Measurements from ENCODE around the gene MAGEA9B. TPM values are rescaled to one million over a fixed set of nuclear protein-coding genes. Genes with fewer than 3 reads are reported as not detected.
"Not testable (repeated sequence)": the region's sequence is repeated elsewhere in the genome, so short reads cannot be mapped to it uniquely, and the experiment has no call there.

MAGEA9B gene
- total RNA-seq, 1 donor, result not detected

- peak within 1 kb of the TSS; percentile 80 for H3K4me3 ChIP-seq (ENCODE audit: low read depth, low read length)
- no peak for TF ChIP-seq CTCF (IDR thresholded peaks at IDR 0.05; ENCODE audit: insufficient read depth, low read depth, low read length)
- DNase-seq (ENCODE audit: low read depth), result peak; percentile 97
Observed at GRCh38 chrX:149540621-149541520, 46.4 kb downstream of the MAGEA9B start, which contains the start of gene EOLA1. TSS of gene EOLA1 (plus strand) at chrX:149541012. CDS start at chrX:149545631, 4,619 bp downstream.

GRCh38 chrX:149540131-149540620 lies 47.1 kb downstream of the MAGEA9B start:
- peak overlapping the region; percentile 80 for H3K4me3 ChIP-seq (ENCODE audit: low read depth, low read length)
- TF ChIP-seq CTCF (IDR thresholded peaks at IDR 0.05; ENCODE audit: insufficient read depth, low read depth, low read length), result no peak
- DNase-seq (ENCODE audit: low read depth), result peak; percentile 94

- peak overlapping the region; percentile 64 for H3K4me3 ChIP-seq (ENCODE audit: low read depth, low read length)
- no peak for TF ChIP-seq CTCF (IDR thresholded peaks at IDR 0.05; ENCODE audit: insufficient read depth, low read depth, low read length)
- peak; percentile 94 for DNase-seq (ENCODE audit: low read depth)
Observed at GRCh38 chrX:149539283-149540130, 47.8 kb downstream of the MAGEA9B start.

GRCh38 chrX:149537474-149537873 lies 49.8 kb downstream of the MAGEA9B start:
- DNase-seq (ENCODE audit: low read depth); H3K4me3 ChIP-seq (ENCODE audit: low read depth, low read length): not testable (repeated sequence)

- not testable (repeated sequence) for H3K4me3 ChIP-seq (ENCODE audit: low read depth, low read length); DNase-seq (ENCODE audit: low read depth)
Observed at GRCh38 chrX:149534926-149535602, 52.2 kb downstream of the MAGEA9B start.

- DNase-seq (ENCODE audit: low read depth); H3K4me3 ChIP-seq (ENCODE audit: low read depth, low read length): not testable (repeated sequence)
Observed at GRCh38 chrX:149533999-149534398, 53.3 kb downstream of the MAGEA9B start.

GRCh38 chrX:149532868-149533267 lies 54.4 kb downstream of the MAGEA9B start:
- DNase-seq (ENCODE audit: low read depth); H3K4me3 ChIP-seq (ENCODE audit: low read depth, low read length): not testable (repeated sequence)

Other genes starting within 250 kb of the MAGEA9B start
- 35.4 and 50.1 TPM in 2 replicates for gene IDS, start 82.2 kb downstream of the MAGEA9B start, total RNA-seq
- gene EOLA1, start 46.4 kb downstream of the MAGEA9B start, total RNA-seq, result 11.7 and 12.2 TPM in 2 replicates
- not detected in 2 replicates for gene HSFX3, start 37.5 kb downstream of the MAGEA9B start, total RNA-seq
- 0.86 TPM in 1 of 2 replicates, not detected in the other for gene HSFX2, start 7.9 kb upstream of the MAGEA9B start, total RNA-seq
- 14.5 and 17.7 TPM in 2 replicates for gene TMEM185A, start 44.3 kb upstream of the MAGEA9B start, total RNA-seq
- gene MAGEA11, start 124.6 kb upstream of the MAGEA9B start, total RNA-seq, result not detected in 2 replicates
- 0.43 and 0.64 TPM in 2 replicates for gene HSFX1, start 186.6 kb upstream of the MAGEA9B start, total RNA-seq
- not detected in 2 replicates for gene MAGEA9, start 194.5 kb upstream of the MAGEA9B start, total RNA-seq